B cell (primary cell): ENCODE measurements around the gene MAP3K14.

Experiments
- CTCF ChIP-seq: fragments of 200-600 bp; IDR thresholded peaks from one replicate; pipeline ENCODE4 v1.8.0; 2022; ENCODE audit warnings: antibody characterized with exemption, mild to moderate bottlenecking
- EZH2 ChIP-seq: IDR thresholded peaks from 2 replicates; pipeline ENCODE4 v1.6.1; 2012; ENCODE audit warnings: borderline replicate concordance, low read depth, mild to moderate bottlenecking, moderate library complexity, low read length; ENCODE audit not compliant: insufficient read depth, poor library complexity, severe bottlenecking

- TF ChIP-seq EZH2 = no peak
- no peak for TF ChIP-seq CTCF
These were observed 85.9 kb downstream of the MAP3K14 start for GRCh38 chr17:45230787-45231480.
